AG04450 (cell line): ENCODE data around the gene NPBWR2. TPM values are rescaled to one million over a fixed set of nuclear protein-coding genes. Genes with fewer than 3 reads are reported as not detected.

Experiments used
- CTCF ChIA-PET: fragments of 300-600, 350-600 bp; formaldehyde crosslinking; extraction: SDS; loops from one replicate; lab custom pipeline; 2022; ENCODE audit warnings: antibody characterized with exemption, inconsistent platforms; lab: Charles Lee
- POLR2A ChIA-PET: fragments of 350-600 bp; formaldehyde crosslinking; extraction: SDS; loops from one replicate; lab custom pipeline; 2021; ENCODE audit warnings: antibody characterized with exemption, inconsistent platforms; lab: Yijun Ruan, JAX
- DNase-seq: peaks from one replicate; pipeline ENCODE4 v3.0.0-alpha.2; 2011; ENCODE audit warnings: low read depth, low spot score
- H3K27ac ChIP-seq: one replicate; pipeline ENCODE4 v1.5.1; 2012; ENCODE audit warnings: low read depth, low read length, control low read depth
- H3K27me3 ChIP-seq: one replicate; pipeline ENCODE4 v1.6.0; 2012; ENCODE audit warnings: low read length; ENCODE audit not compliant: control insufficient read depth, insufficient read depth
- H3K4me3 ChIP-seq: 2 replicates; pipeline ENCODE4 v1.5.1; 2011; ENCODE audit warnings: mild to moderate bottlenecking, low read depth, low read length, control low read depth
- H3K9me3 ChIP-seq: 2 replicates; pipeline ENCODE4 v1.5.1; 2012; ENCODE audit warnings: low read length; ENCODE audit not compliant: control insufficient read depth, insufficient read depth
- CTCF ChIP-seq: IDR thresholded peaks from 2 replicates; pipeline ENCODE4 v1.5.1; 2011; ENCODE audit warnings: low read depth, low read length, control low read depth, inconsistent platforms
- polyA plus RNA-seq: library from polyadenylated mRNA; depleted of rRNA; stranded (reverse); fragments of >200 nt; gene quantifications from 2 replicates; pipeline ENCODE4 v1.2.3, GENCODE V29; 2011

The NPBWR2 gene
- polyA plus RNA-seq, 1 experiment: not detected

DNA sequence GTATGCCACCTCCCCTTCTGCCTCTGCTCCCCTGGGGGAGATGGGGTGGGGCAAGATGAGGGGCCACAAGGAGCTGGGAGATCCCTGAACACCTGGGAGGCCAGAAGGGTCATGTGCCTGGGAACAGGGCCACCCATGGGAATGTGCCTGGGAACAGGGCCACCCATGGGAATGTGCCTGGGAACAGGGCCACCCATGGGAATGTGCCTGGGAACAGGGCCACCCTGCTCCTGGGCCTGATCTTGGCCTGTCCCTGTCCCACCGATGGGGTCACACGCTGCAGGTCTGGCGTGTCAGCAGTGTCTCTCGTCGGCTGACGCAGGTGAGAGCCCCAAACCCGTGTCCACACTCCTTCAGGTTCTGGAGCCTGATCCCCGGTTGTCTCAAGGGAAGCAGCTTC, 32.4 kb downstream of the NPBWR2 start:
- POLR2A ChIA-PET: no interaction called here
- TF ChIP-seq CTCF: no peak
- Histone ChIP-seq H3K9me3 (no peaks in the 10 kb centered on the region; the same call in 1 of the 2 replicates), H3K27ac (no peak overlapping the region), H3K27me3 (no peaks in the 10 kb centered on the region), H3K4me3 (no peak overlapping the region)
- DNase-seq: no peak
- CTCF ChIA-PET: no interaction called here

DNA sequence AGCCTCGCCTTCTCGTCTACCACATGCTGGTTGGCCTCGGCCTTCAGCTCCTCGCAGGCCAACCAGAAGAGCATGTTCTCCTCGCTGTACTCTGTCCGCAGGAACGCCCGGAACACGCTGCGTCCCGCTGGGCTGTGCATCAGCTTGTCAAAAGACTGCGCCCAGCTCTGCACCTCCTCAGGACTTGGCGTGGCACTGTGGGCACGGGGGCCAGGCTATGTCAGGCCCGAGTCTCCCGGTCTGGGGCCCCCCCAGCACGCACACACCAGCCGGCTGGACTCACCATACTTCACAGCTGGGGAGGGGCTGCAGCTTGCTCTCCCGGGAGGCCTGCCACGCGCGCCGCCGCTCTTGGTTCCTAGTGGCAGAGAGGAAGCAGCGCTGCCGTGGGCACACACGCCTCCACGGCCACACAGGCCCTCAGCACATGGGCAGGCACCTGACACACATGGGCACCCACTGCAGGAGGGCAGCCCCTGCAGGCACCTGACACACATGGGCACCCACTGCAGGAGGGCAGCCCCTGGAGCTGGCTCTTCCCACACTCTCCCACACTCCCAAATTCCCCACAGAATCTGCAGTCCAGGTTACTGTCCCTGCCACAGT, 33.1 kb downstream of the NPBWR2 start:
- POLR2A ChIA-PET: no interaction called here
- CTCF ChIA-PET: no interaction called here

GRCh38 chr20:64073476-64074183, 33.7 kb downstream of the NPBWR2 start:
- no peaks in the 10 kb centered on the region for H3K27me3 ChIP-seq
- ChIA-PET CTCF (no interaction called here), POLR2A (no interaction called here)
- no peak for TF ChIP-seq CTCF
- no peak overlapping the region for H3K4me3 ChIP-seq
- no peak overlapping the region for H3K27ac ChIP-seq
- no peaks in the 10 kb centered on the region; the same call in 1 of the 2 replicates for H3K9me3 ChIP-seq
- DNase-seq: no peak

More for the DNA sequence above, 33.1 kb downstream of the NPBWR2 start:
- no peak overlapping the region for H3K27ac ChIP-seq
- no peak overlapping the region for H3K4me3 ChIP-seq
- DNase-seq: no peak
- no peak for TF ChIP-seq CTCF
- H3K27me3 ChIP-seq: no peaks in the 10 kb centered on the region
- H3K9me3 ChIP-seq: no peaks in the 10 kb centered on the region; the same call in 1 of the 2 replicates

GRCh38 chr20:64072498-64073063, 34.8 kb downstream of the NPBWR2 start:
- DNase-seq: no peak
- H3K27ac ChIP-seq: no peak overlapping the region

More at GRCh38 chr20:64072498-64073063, 34.8 kb downstream of the NPBWR2 start:
- H3K9me3 ChIP-seq: no peaks in the 10 kb centered on the region; the same call in 1 of the 2 replicates
- H3K4me3 ChIP-seq: no peak overlapping the region
- POLR2A ChIA-PET: no interaction called here
- no peak for TF ChIP-seq CTCF
- H3K27me3 ChIP-seq: no peaks in the 10 kb centered on the region
- CTCF ChIA-PET: no interaction called here
